GM18868 (cell line): Measurements from ENCODE around the gene MACROD2.
A peak's percentile ranks its signal among the peaks of the same experiment; 100 is the strongest.

ENCODE experiments used
- ATAC-seq: cut with Tn5 transposase; IDR thresholded peaks from one replicate; pipeline ENCODE4 v1.9.1; 2021; ENCODE audit warnings: mild to moderate bottlenecking, moderate library complexity; ENCODE audit not compliant: unreplicated experiment

The MACROD2 gene

GRCh38 chr20:15440049-15440820, 1444.9 kb downstream of the MACROD2 start:
- ATAC-seq = no peak

DNA sequence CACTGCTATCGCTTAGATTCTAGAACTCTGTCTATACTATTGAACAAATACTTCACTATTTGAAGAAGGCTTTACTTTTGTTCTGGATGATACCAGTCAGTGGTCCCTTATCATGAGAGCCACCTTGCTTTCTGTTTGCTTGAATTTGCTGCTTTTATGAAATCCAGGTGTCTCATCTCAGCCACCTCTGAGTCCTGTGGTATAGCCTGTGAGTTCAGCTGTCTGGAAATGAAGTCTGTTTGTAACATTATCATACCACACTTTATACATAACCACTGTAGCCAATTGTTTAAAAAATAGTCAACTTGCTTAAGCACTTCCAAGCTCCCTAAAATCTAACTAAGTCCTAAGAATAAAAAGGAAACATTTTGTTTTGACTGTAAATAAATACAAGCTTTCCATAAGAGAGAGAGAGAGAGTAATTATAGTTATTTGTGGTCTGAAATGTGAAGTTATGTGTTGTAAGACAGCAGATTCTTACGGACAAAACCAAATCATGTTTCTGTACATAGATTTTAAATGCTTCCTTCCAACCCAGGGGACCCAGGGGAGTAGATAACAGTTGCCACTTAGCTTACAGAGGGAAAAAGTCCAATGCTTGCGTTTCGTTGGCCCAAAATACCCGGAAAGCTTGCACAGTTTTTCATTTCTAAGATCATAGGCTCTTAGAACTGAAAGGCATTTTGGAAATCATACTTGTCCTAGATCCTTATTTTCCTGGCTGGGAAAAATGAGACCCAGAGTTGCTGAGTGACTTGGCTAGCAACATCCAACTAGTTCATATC, 1449.9 kb downstream of the MACROD2 start:
- no peak for ATAC-seq

DNA sequence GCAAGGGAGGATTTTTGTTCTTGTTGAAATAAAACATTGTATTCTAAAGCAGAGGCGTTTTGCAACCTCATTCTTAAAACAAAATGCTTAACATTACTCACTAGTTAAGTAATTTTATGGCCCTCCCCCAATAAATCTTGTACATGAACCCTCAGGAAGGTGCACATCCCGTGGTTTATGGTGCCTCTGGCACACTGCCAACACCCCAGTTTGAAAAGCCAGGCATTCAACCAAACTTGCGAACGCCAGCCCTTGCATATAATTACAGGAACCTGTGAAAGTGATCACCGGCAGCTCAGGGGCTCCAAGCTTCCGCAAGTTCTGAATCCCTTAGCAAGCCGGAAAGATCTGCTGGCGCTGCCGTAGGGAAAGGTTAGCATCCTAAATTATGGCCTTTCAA, 1451.1 kb downstream of the MACROD2 start:
- ATAC-seq = no peak

GRCh38 chr20:15447549-15447948, 1452.2 kb downstream of the MACROD2 start:
- no peak for ATAC-seq

GRCh38 chr20:15449061-15449460, 1453.7 kb downstream of the MACROD2 start:
- no peak for ATAC-seq

DNA sequence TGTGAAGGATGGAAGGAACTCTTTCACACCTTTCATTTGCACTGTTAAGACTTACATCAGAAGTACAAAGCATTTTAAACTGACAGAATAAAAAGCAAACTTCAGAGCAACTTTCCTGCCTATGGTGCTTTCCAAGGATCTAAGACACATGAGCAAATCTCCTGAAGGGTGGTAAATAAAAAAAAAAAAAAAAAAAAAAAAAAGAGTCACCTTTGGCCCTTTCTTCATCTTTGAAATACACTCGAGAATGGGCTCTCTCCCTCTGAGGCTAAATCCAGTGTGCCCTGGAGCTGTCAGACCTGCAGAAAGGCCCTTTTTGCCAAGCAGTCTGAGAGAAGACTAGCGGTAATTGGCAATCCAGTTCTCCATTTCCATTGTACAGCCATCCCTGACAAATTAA, 1455.9 kb downstream of the MACROD2 start:
- ATAC-seq = no peak

DNA sequence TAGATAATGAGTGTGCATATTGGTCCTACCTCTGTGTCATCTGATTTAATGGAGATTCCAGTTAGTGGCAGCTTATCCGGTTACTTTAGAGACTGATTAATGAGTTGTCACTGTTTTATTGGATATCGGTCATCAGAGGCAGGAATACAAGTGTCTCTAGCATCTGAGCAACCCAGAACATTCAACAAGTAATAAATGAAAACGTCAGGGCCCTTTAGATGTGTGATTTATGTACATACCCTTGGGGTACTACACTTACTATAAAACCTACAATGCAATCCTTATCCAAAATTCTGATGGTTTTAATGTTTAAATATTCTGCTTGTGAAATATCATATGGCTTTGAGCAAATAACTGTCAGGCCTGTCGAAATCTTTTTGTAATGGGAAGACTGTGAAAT, 1460.0 kb downstream of the MACROD2 start:
- ATAC-seq = no peak

GRCh38 chr20:15461938-15462337, 1466.6 kb downstream of the MACROD2 start:
- ATAC-seq = no peak

DNA sequence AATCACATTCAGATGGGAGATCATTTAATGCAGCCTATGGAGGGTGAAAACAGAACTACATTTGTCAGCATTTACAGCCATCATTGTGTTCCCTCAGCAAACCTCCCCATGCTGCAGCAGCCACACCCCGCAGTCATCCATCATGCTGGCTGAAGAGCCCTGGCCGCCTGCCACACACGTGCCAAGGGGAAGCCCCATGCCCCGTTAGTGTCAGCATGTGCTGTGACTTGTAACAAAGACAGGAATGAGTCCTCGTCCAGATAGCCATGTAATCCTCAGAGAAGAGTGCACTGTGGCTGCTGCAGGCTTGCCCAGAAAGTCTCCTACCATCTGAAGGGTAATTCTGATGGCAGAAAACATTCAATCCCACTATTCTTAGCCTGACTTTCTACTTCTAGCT, 1480.2 kb downstream of the MACROD2 start:
- ATAC-seq = peak; percentile 90

DNA sequence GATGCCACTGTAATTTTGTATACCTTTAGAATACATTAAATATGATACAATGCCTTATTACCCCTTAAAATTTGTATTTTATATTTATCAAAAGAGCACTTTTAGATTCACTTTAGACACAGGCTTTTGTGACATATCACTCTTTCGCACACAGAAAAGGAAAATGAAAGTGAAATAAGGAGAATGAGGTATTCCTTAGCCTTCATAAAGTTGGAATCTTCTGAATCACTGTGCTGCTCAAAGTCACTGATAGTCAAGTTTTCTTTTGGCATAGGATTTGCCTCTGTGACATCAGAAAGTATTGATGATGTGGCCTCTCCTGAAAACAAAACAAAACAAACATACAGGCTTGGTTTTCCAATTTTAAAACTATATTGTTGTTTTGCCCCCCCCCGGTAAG, 1480.9 kb downstream of the MACROD2 start:
- ATAC-seq = no peak

DNA sequence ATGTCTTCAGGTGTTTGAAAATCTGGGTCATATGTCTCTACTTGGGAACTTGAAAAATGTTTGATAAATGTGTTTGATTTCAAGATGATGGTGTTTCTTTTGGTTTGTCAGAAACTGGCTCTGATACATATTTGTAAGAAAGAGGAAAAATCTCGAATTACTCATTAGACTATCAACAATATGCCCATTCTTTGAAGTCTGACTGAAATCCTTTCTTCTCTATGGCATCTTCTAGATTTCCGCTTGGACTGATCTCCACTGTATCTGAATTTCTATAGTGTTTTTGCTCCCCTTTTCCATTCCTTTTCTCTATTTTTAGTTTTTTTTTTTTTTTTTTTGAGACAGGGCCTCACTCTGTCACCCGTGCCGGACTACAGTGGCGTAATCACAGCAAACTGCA, 1481.5 kb downstream of the MACROD2 start:
- ATAC-seq = no peak

GRCh38 chr20:15482525-15482924, 1487.2 kb downstream of the MACROD2 start:
- no peak for ATAC-seq

GRCh38 chr20:15485519-15485918, 1490.2 kb downstream of the MACROD2 start:
- no peak for ATAC-seq

- no peak for ATAC-seq
These were observed 1491.7 kb downstream of the MACROD2 start for GRCh38 chr20:15487030-15487429.

- no peak for ATAC-seq
These were observed 1492.4 kb downstream of the MACROD2 start for GRCh38 chr20:15487682-15488081.

DNA sequence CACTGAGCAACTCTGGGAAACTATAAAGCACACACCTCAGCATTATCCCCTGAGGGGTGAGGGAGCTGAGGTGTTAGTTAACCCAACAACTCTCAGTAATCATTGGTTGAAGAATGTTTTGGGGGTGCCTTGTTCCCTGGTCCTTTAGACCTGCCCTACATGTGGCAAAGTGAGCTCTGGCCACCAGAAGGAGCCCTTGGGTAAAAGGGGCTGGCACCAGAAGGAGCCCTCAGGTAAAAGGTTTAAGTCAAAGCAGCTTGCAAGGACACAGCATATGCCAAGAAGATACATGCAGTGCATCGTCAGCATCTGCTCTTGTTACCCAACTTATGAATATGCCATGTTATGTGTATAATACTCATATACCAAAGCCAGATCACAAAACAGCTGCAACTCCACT, 1496.3 kb downstream of the MACROD2 start:
- no peak for ATAC-seq

DNA sequence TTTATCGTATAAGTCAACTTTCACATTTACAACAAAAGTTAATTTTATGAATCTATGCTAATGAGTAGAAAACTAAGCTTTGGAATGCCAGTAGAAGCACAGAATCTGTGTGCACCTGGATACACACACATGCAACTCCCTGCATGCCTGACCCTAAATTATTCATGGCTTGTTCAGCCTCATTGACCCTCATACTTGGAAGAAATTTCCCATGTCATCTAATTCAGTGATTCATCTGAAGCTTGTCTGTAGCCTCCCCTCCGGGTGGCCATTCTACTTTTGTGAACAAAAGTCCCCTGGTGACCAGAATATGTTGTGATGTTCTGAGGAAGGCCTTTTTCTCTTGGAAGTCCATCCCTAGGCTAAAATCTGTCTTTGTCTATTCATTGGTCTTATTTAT, 1499.5 kb downstream of the MACROD2 start:
- ATAC-seq = no peak

GRCh38 chr20:15496501-15497039, 1501.3 kb downstream of the MACROD2 start:
- ATAC-seq = no peak

- ATAC-seq = no peak
These were observed 1503.6 kb downstream of the MACROD2 start for GRCh38 chr20:15498926-15499325.

DNA sequence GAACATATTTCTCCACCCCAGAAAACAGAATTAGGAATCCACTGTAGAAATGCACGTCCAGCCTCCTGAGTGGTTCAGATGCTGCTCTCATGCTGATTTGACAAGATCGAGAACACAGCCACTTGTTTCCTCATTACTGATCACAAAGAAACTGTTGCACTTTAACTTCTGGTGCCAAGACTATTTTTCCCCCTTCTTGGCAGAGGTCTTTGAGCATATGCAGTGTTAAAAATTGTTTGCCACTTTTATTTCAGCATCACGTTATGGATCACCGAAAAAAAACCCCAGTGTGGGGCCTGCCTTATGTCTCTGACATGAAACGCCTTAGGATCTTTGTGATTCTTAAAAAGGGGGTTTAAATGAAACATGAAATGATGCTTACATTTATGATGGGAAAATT, 1511.0 kb downstream of the MACROD2 start:
- no peak for ATAC-seq

GRCh38 chr20:15507151-15507550, 1511.8 kb downstream of the MACROD2 start:
- ATAC-seq = no peak

- no peak for ATAC-seq
These were observed 1516.2 kb downstream of the MACROD2 start for GRCh38 chr20:15511551-15511950.
